Adrenal gland (tissue), 5 donors: ENCODE measurements around the gene SNAP23.

Experiments used
- CTCF ChIP-seq, 6 experiments: fragments of 450-650 bp in 4 of 6; fragments of 200-600 bp in 2 of 6; sonication (generic) in 1 of 6; IDR thresholded peaks; 1 replicate in 5 of 6; 2 replicates in 1 of 6; pipeline versions ENCODE4 v1.5.1 to v1.8.0; 2016 to 2021; ENCODE audit warnings: antibody characterized with exemption in 6 of 6, mild to moderate bottlenecking in 2 of 6, moderate library complexity in 1 of 6
- POLR2A ChIP-seq, 2 donors: fragments of 450-650 bp; IDR thresholded peaks; one replicate each; pipeline ENCODE4 v1.6.1; 2017; ENCODE audit warnings: antibody characterized with exemption in 2 of 2, mild to moderate bottlenecking in 2 of 2, moderate library complexity in 1 of 2
- donor health status: DM: no; HTN: no; CAD: no.

DNA sequence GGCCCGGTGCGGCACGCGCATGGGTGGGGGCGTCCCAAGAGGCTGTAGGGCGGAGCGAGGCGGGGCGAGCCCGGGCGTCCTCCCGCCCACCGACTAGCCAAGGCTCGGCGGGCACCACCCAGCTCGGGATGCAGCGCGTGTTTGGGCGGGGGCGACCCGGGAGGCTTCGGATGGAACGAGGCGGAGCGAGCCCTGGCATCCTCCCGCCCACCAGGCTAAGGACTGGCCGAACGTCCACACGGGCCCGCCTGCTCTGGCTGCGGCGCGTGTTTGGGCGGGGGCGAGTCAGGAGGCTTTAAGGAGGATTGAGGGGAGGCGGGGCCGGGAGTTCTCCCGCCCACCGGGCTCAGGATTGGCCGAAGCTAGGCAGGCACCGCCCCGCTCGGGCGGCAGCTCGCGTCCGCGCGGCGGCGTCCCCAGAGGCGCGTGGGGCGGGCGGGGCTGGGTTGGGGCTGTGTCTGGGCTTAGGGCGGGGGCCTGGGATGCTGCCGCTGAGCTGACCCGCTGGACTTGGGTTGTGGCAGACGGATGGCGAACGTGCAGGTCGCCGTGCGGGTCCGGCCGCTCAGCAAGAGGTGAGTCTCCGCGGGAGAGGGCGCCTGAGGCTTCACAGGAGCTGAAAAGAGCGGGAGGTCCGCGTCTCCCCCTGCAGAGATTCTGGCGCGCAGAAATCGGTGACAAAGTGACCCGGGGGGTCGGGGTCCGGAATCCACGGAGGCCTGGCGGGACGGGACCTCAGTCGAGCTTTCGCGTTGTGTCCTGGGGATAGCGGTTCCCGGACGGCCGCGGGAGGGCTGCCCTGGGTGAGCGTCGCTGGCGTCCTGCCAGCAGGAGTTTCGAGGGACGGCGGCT lies 80.0 kb downstream of the SNAP23 start, which contains the start of gene STARD9:
- TF ChIP-seq POLR2A (IDR thresholded peaks at IDR 0.05) (peak in 1 of 2 donors; percentile 44), CTCF (IDR thresholded peaks at IDR 0.05) (no peak)
